WERI-Rb-1 (cell line): ENCODE results near the gene EPS8.

Experiments used
- DNase-seq: peaks from one replicate; pipeline ENCODE4 v3.0.0-alpha.2; 2020
- H3K27ac ChIP-seq: fragments of 250-450 bp; sonication (Bioruptor Pico); 2 replicates; pipeline ENCODE4 v1.5.1; 2020; ENCODE audit warnings: mild to moderate bottlenecking, moderate library complexity
- H3K27me3 ChIP-seq: fragments of 250-450 bp; sonication (Bioruptor Pico); 2 replicates; pipeline ENCODE4 v1.5.1; 2021; ENCODE audit warnings: mild to moderate bottlenecking, low read depth, moderate library complexity; ENCODE audit not compliant: insufficient read depth, severe bottlenecking
- H3K36me3 ChIP-seq: fragments of 250-450 bp; sonication (Bioruptor Pico); 2 replicates; pipeline ENCODE4 v1.5.1; 2020; ENCODE audit warnings: mild to moderate bottlenecking, moderate library complexity
- H3K4me3 ChIP-seq: 2 replicates; pipeline ENCODE4 v1.5.1; 2011; ENCODE audit warnings: low read depth, mild to moderate bottlenecking, control low read depth, low read length
- H3K9me3 ChIP-seq: fragments of 250-450 bp; sonication (Bioruptor Pico); 2 replicates; pipeline ENCODE4 v1.5.1; 2021; ENCODE audit warnings: mild to moderate bottlenecking, moderate library complexity; ENCODE audit not compliant: severe bottlenecking
- CTCF ChIP-seq: IDR thresholded peaks from 2 replicates; pipeline ENCODE4 v1.5.1; 2011; ENCODE audit warnings: low read depth, mild to moderate bottlenecking, control low read depth, inconsistent platforms, low read length

EPS8 gene

GRCh38 chr12:15672671-15673270 is 116.4 kb downstream of the EPS8 start:
- Histone ChIP-seq H3K27me3 (no peaks in the 10 kb centered on the region), H3K9me3 (no peaks in the 10 kb centered on the region), H3K27ac (no peak overlapping the region), H3K4me3 (no peak overlapping the region), H3K36me3 (no peaks in the 10 kb centered on the region)
- no peak for DNase-seq
- TF ChIP-seq CTCF: no peak

GRCh38 chr12:15670756-15671155 is 118.4 kb downstream of the EPS8 start:
- Histone ChIP-seq H3K9me3 (no peaks in the 10 kb centered on the region), H3K4me3 (no peak overlapping the region), H3K27ac (no peak overlapping the region), H3K27me3 (no peaks in the 10 kb centered on the region), H3K36me3 (no peaks in the 10 kb centered on the region)
- TF ChIP-seq CTCF: no peak
- no peak for DNase-seq

GRCh38 chr12:15669256-15669948 is 119.8 kb downstream of the EPS8 start:
- no peak for DNase-seq
- Histone ChIP-seq H3K27ac (no peak overlapping the region), H3K27me3 (no peaks in the 10 kb centered on the region), H3K9me3 (no peaks in the 10 kb centered on the region), H3K36me3 (no peaks in the 10 kb centered on the region), H3K4me3 (no peak overlapping the region)
- no peak for TF ChIP-seq CTCF

GRCh38 chr12:15664491-15664890 is 124.7 kb downstream of the EPS8 start:
- DNase-seq: no peak
- Histone ChIP-seq H3K27me3 (no peaks in the 10 kb centered on the region), H3K27ac (no peak overlapping the region), H3K9me3 (no peaks in the 10 kb centered on the region), H3K4me3 (no peak overlapping the region), H3K36me3 (peaks cover 10% of the 10 kb centered on the region)
- no peak for TF ChIP-seq CTCF

GRCh38 chr12:15662983-15663659 is 126.1 kb downstream of the EPS8 start:
- Histone ChIP-seq H3K9me3 (no peaks in the 10 kb centered on the region), H3K4me3 (no peak overlapping the region), H3K36me3 (peaks cover 13% of the 10 kb centered on the region), H3K27ac (no peak overlapping the region), H3K27me3 (no peaks in the 10 kb centered on the region)
- TF ChIP-seq CTCF: no peak
- DNase-seq: no peak
